ENCODE data around the gene RPS4Y2. TPM values are rescaled to one million over a fixed set of nuclear protein-coding genes. Genes with fewer than 3 reads are reported as not detected.

Gene RPS4Y2
- not detected for total RNA-seq (2013)
- polyA plus RNA-seq (not detected), polyA minus RNA-seq (not detected in 2 replicates), total RNA-seq (0 to 0.45 (median 0.05) reads per million in 11 experiments)

DNA sequence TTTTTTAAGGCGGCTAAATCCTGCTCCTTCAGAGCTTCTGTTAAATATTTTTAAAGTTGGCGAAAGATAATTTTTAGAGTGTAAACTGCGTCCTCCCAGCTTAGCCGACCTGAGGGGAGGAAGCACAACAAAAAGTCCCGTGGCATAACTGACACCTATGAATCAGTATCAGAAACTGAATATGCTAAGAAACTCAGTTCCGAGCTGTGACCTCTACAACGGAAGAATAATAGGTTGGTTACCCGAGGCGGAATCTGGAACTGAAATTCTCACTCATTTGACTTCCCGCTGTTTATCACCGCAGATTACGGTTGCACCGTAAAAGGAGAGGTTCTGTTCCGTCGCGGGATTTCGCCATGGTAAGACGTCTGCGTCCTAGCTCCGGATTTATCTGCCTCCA is at the start of gene RPS4Y2:
Gene RPS4Y2, plus strand, starts transcription at position 301 of the 400 bp plus-strand sequence. Its CDS starts 56 bp downstream, at position 357.
- Mint-ChIP-seq H3K27me3 (ENCODE audit: low read depth in 3 of 3) (no peaks in the 10 kb centered on the region), H3K4me1 (no peaks in the 10 kb centered on the region), H3K27ac (no peak within 1 kb of the TSS), H3K9me3 (peaks cover 0 to 5% (median 0%) of the 10 kb centered on the region in 7 donors), H3K4me3 (no peak within 1 kb of the TSS), H3K36me3 (no peaks in the 10 kb centered on the region)
- H3K4me2 ChIP-seq (replicated peaks; ENCODE audit: extremely low read depth, low read length, poor library complexity, severe bottlenecking), result no peak within 1 kb of the TSS
- no peaks in the 10 kb centered on the region for H4K20me1 ChIP-seq (ENCODE audit: insufficient read depth, low read length)
- H3K79me2 ChIP-seq (ENCODE audit: insufficient read depth, low read length), result no peaks in the 10 kb centered on the region
- no peak within 1 kb of the TSS for H2AFZ ChIP-seq (ENCODE audit: insufficient read depth, low read depth, low read length, poor library complexity, severe bottlenecking)
- H3K4me3 ChIP-seq (replicated peaks in 1 of 3; ENCODE audit: low read depth in 2 of 3, low read length in 3 of 3), result no peak within 1 kb of the TSS
- H3K4me1 ChIP-seq (ENCODE audit: control insufficient read depth in 1 of 2, insufficient read depth in 2 of 2, low read length in 2 of 2), result no peaks in the 10 kb centered on the region
- DNase-seq, result no peak
- WGBS (ENCODE audit: insufficient coverage), result 98% methylated on average over 15 of the region's 20 CpGs
- H3K36me3 ChIP-seq (replicated peaks in 1 of 2; ENCODE audit: control insufficient read depth in 1 of 2, insufficient read depth in 2 of 2, low read length in 2 of 2), result no peaks in the 10 kb centered on the region
- H3K9me3 ChIP-seq (replicated peaks in 1 of 2; ENCODE audit: control insufficient read depth in 1 of 2, insufficient read depth in 1 of 2, low read length in 2 of 2), result peaks cover 0 to 11% of the 10 kb centered on the region in 2 donors
- no peak within 1 kb of the TSS for H3K9ac ChIP-seq (ENCODE audit: insufficient read depth, low read length, poor library complexity, severe bottlenecking)
- TF ChIP-seq, protein P1, sequence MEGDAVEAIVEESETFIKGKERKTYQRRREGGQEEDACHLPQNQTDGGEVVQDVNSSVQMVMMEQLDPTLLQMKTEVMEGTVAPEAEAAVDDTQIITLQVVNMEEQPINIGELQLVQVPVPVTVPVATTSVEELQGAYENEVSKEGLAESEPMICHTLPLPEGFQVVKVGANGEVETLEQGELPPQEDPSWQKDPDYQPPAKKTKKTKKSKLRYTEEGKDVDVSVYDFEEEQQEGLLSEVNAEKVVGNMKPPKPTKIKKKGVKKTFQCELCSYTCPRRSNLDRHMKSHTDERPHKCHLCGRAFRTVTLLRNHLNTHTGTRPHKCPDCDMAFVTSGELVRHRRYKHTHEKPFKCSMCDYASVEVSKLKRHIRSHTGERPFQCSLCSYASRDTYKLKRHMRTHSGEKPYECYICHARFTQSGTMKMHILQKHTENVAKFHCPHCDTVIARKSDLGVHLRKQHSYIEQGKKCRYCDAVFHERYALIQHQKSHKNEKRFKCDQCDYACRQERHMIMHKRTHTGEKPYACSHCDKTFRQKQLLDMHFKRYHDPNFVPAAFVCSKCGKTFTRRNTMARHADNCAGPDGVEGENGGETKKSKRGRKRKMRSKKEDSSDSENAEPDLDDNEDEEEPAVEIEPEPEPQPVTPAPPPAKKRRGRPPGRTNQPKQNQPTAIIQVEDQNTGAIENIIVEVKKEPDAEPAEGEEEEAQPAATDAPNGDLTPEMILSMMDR (IDR thresholded peaks at IDR 0.05), result no peak
- no peak within 1 kb of the TSS for H3K27ac ChIP-seq (ENCODE audit: low read depth in 1 of 2, low read length in 2 of 2)
- intact Hi-C loops (cut with micrococcal nuclease), result loop anchor here in 1 of 2 donors (10.0 kb wide), 1 partner anchor 59 kb away; no protein-coding TSS in a partner anchor
- H3K27me3 ChIP-seq (ENCODE audit: control insufficient read depth in 2 of 2, insufficient read depth in 2 of 2, low read length in 2 of 2), result no peaks in the 10 kb centered on the region

GRCh38 chrY:20714391-20714790 is 41.5 kb upstream of the RPS4Y2 start:
- Histone ChIP-seq H2AFZ (ENCODE audit: insufficient read depth, low read depth, low read length, poor library complexity, severe bottlenecking) (no peak overlapping the region), H3K27me3 (ENCODE audit: control insufficient read depth in 2 of 2, insufficient read depth in 2 of 2, low read length in 2 of 2) (no peaks in the 10 kb centered on the region), H3K4me1 (ENCODE audit: control insufficient read depth in 1 of 2, insufficient read depth in 2 of 2, low read length in 2 of 2) (no peaks in the 10 kb centered on the region), H4K20me1 (ENCODE audit: insufficient read depth, low read length) (no peaks in the 10 kb centered on the region), H3K27ac (ENCODE audit: low read depth in 1 of 2, low read length in 2 of 2) (no peak overlapping the region), H3K79me2 (ENCODE audit: insufficient read depth, low read length) (no peaks in the 10 kb centered on the region), H3K4me3 (replicated peaks in 1 of 3; ENCODE audit: low read depth in 2 of 3, low read length in 3 of 3) (no peak overlapping the region), H3K36me3 (replicated peaks in 1 of 2; ENCODE audit: control insufficient read depth in 1 of 2, insufficient read depth in 2 of 2, low read length in 2 of 2) (no peaks in the 10 kb centered on the region), H3K4me2 (replicated peaks; ENCODE audit: extremely low read depth, low read length, poor library complexity, severe bottlenecking) (no peak overlapping the region), H3K9ac (ENCODE audit: insufficient read depth, low read length, poor library complexity, severe bottlenecking) (no peak overlapping the region), H3K9me3 (replicated peaks in 1 of 2; ENCODE audit: control insufficient read depth in 1 of 2, insufficient read depth in 1 of 2, low read length in 2 of 2) (peaks cover 0 to 4% of the 10 kb centered on the region in 2 donors)
- TF ChIP-seq, protein P1 (IDR thresholded peaks at IDR 0.05), result no peak
- Mint-ChIP-seq H3K27me3 (ENCODE audit: low read depth in 3 of 3) (no peaks in the 10 kb centered on the region), H3K9me3 (peaks cover 0 to 11% (median 0%) of the 10 kb centered on the region in 7 donors), H3K4me1 (no peaks in the 10 kb centered on the region), H3K27ac (no peak overlapping the region), H3K4me3 (no peak overlapping the region), H3K36me3 (no peaks in the 10 kb centered on the region)
- DNase-seq, result no peak
- WGBS (ENCODE audit: insufficient coverage), result no CpG with 5 or more reads among the region's 4 CpGs
- intact Hi-C loops (cut with micrococcal nuclease), result no loop called here
